A549 (cell line): ENCODE measurements around the gene MAP3K1. TPM values are rescaled to one million over a fixed set of nuclear protein-coding genes. Genes with fewer than 3 reads are reported as not detected.

Experiments used
- ATAC-seq, 2 experiments: fragments of 200-7000 bp in 1 of 2; fragments of >200 bp in 1 of 2; cut with Nextera tagmentation in 1 of 2; cut with Tn5 transposase in 1 of 2; 3 replicates each; pipeline versions ENCODE4 v1.8.0 to v1.9.1; 2018 to 2020; ENCODE audit warnings: mild to moderate bottlenecking in 1 of 2, moderate library complexity in 1 of 2
- CTCF ChIA-PET: fragments of 300-600 bp; sonication (Branson Sonifier 250); formaldehyde crosslinking; extraction: SDS; loops from one replicate; lab custom pipeline; 2021; ENCODE audit warnings: antibody characterized with exemption, inconsistent platforms; lab: Yijun Ruan, JAX
- POLR2A ChIA-PET: fragments of 350-600 bp; formaldehyde crosslinking; extraction: SDS; loops from one replicate; lab custom pipeline; 2021; ENCODE audit warnings: antibody characterized with exemption, inconsistent platforms; lab: Yijun Ruan, JAX
- DNase-seq, 2 experiments: peaks; one replicate each; pipeline versions ENCODE4 v3.0.0 to v3.0.0-alpha.2; 2011 to 2016; ENCODE audit warnings: low read depth in 1 of 2, low spot score in 1 of 2
- FAIRE-seq: peaks from 2 replicates; lab custom pipeline; 2011; peaks lifted over from hg19 to GRCh38; lab: Jason Lieb, UNC
- H3K27ac ChIP-seq, 2 experiments: fragments of >200 bp; sonication (Bioruptor Twin); formaldehyde crosslinking; 3 replicates each; pipeline ENCODE4 v1.5.1; 2016 to 2017
- H3K4me1 ChIP-seq: fragments of >200 bp; sonication (Bioruptor Twin); formaldehyde crosslinking; 3 replicates; pipeline ENCODE4 v1.6.1; 2016
- H3K4me2 ChIP-seq: fragments of >200 bp; sonication (Bioruptor Twin); formaldehyde crosslinking; 3 replicates; pipeline ENCODE4 v1.6.1; 2016
- H3K4me3 ChIP-seq: fragments of >200 bp; sonication (Bioruptor Twin); formaldehyde crosslinking; 3 replicates; pipeline ENCODE4 v1.5.1; 2016
- H3K9me3 ChIP-seq: fragments of >200 bp; sonication (Bioruptor Twin); formaldehyde crosslinking; 3 replicates; pipeline ENCODE4 v1.6.1; 2016
- ATOH8 ChIP-seq: fragments of 250-450 bp; sonication (Bioruptor Pico); IDR thresholded peaks from 2 replicates; pipeline ENCODE4 v1.5.0; 2020; ENCODE audit warnings: low read depth, mild to moderate bottlenecking, moderate library complexity
- CBX2 ChIP-seq: fragments of 200-600 bp; sonication (generic); IDR thresholded peaks from 2 replicates; pipeline ENCODE4 v1.6.1; 2016; ENCODE audit warnings: low read depth, mild to moderate bottlenecking, borderline replicate concordance
- CEBPB ChIP-seq, 2 experiments: fragments of >200 bp in 1 of 2; sonication (Bioruptor Twin) in 1 of 2; formaldehyde crosslinking in 1 of 2; IDR thresholded peaks; 2 replicates each; pipeline ENCODE4 v1.6.1; 2012 to 2016
- CHD4 ChIP-seq: fragments of 200-600 bp; sonication (generic); IDR thresholded peaks from 2 replicates; pipeline ENCODE4 v1.6.1; 2016; ENCODE audit warnings: antibody characterized with exemption, mild to moderate bottlenecking, borderline replicate concordance
- ESRRA ChIP-seq: fragments of 150-350 bp; IDR thresholded peaks from 2 replicates; pipeline ENCODE4 v1.6.1; 2014; ENCODE audit warnings: mild to moderate bottlenecking, low read length, borderline replicate concordance
- FOSL2 ChIP-seq, 2 experiments: fragments of 450-650 bp in 1 of 2; fragments of >200 bp in 1 of 2; sonication (Bioruptor Twin) in 1 of 2; formaldehyde crosslinking; IDR thresholded peaks; 2 replicates each; pipeline versions ENCODE4 v1.5.0 to v1.6.1; 2016 to 2020; ENCODE audit warnings: mild to moderate bottlenecking in 1 of 2, moderate library complexity in 1 of 2
- HMGXB4 ChIP-seq: fragments of 250-450 bp; sonication (Bioruptor Pico); IDR thresholded peaks from 2 replicates; pipeline ENCODE4 v1.5.0; 2021; ENCODE audit warnings: mild to moderate bottlenecking, moderate library complexity, borderline replicate concordance
- HOXA7 ChIP-seq: fragments of 250-450 bp; sonication (Bioruptor Pico); IDR thresholded peaks from 2 replicates; pipeline ENCODE4 v1.5.0; 2020; ENCODE audit warnings: mild to moderate bottlenecking, moderate library complexity
- JUN ChIP-seq, 2 experiments: fragments of >200 bp; sonication (Bioruptor Twin); formaldehyde crosslinking; IDR thresholded peaks; 2 replicates in 1 of 2; 3 replicates in 1 of 2; pipeline ENCODE4 v1.6.1; 2016 to 2017
- JUNB ChIP-seq: fragments of >200 bp; sonication (Bioruptor Twin); formaldehyde crosslinking; IDR thresholded peaks from 2 replicates; pipeline ENCODE4 v1.6.1; 2016
- MAFK ChIP-seq: fragments of 450-650 bp; IDR thresholded peaks from 2 replicates; pipeline ENCODE4 v1.6.1; 2014; ENCODE audit not compliant: partially characterized antibody
- MAX ChIP-seq: IDR thresholded peaks from 2 replicates; pipeline ENCODE4 v1.6.1; 2012
- MAZ ChIP-seq: fragments of 150-350 bp; IDR thresholded peaks from 2 replicates; pipeline ENCODE4 v1.6.1; 2014; ENCODE audit warnings: antibody characterized with exemption, low read depth, low read length, borderline replicate concordance
- NFE2L2 ChIP-seq: fragments of 150-350 bp; conservative IDR thresholded peaks from 2 replicates; pipeline ENCODE4 v1.6.1; 2014; ENCODE audit warnings: low read length
- NPAS2 ChIP-seq: fragments of 250-450 bp; sonication (Bioruptor Pico); IDR thresholded peaks from 2 replicates; pipeline ENCODE4 v1.8.0; 2022; ENCODE audit warnings: mild to moderate bottlenecking, moderate library complexity, borderline replicate concordance
- NR3C1 ChIP-seq: fragments of >200 bp; sonication (Bioruptor Twin); formaldehyde crosslinking; IDR thresholded peaks from 3 replicates; pipeline ENCODE4 v1.6.1; 2017
- PHF8 ChIP-seq: fragments of 200-600 bp; sonication (generic); IDR thresholded peaks from 2 replicates; pipeline ENCODE4 v1.6.1; 2016; ENCODE audit warnings: low read depth, mild to moderate bottlenecking, antibody characterized with exemption, moderate library complexity, borderline replicate concordance
- POLR2A ChIP-seq: IDR thresholded peaks from 2 replicates; pipeline ENCODE4 v1.6.1; 2012; ENCODE audit warnings: mild to moderate bottlenecking, low read length
- POLR2AphosphoS2 ChIP-seq: conservative IDR thresholded peaks from 2 replicates; pipeline ENCODE4 v1.6.1; 2012; ENCODE audit warnings: low read length, improper control_type of control experiment, inconsistent platforms
- RAD21 ChIP-seq, 2 experiments: fragments of >200 bp in 1 of 2; sonication (Bioruptor Twin) in 1 of 2; formaldehyde crosslinking in 1 of 2; IDR thresholded peaks in 1 of 2; conservative IDR thresholded peaks in 1 of 2; 2 replicates in 1 of 2; 3 replicates in 1 of 2; pipeline ENCODE4 v1.6.1; 2012 to 2018; ENCODE audit warnings: inconsistent platforms in 1 of 2
- RARB ChIP-seq: fragments of 250-450 bp; sonication (Bioruptor Pico); IDR thresholded peaks from 2 replicates; pipeline ENCODE4 v1.8.0; 2021; ENCODE audit warnings: mild to moderate bottlenecking, moderate library complexity
- SREBF2 ChIP-seq: fragments of 450-650 bp; IDR thresholded peaks from 2 replicates; pipeline ENCODE4 v1.6.1; 2014; ENCODE audit warnings: mild to moderate bottlenecking, moderate library complexity
- TFCP2L1 ChIP-seq: fragments of 250-450 bp; sonication (Bioruptor Pico); IDR thresholded peaks from 2 replicates; pipeline ENCODE4 v1.5.0; 2021; ENCODE audit warnings: mild to moderate bottlenecking
- ZFP36 ChIP-seq: fragments of 450-650 bp; IDR thresholded peaks from 2 replicates; pipeline ENCODE4 v1.6.1; 2014; ENCODE audit warnings: borderline replicate concordance; ENCODE audit not compliant: partially characterized antibody
- ZNF302 ChIP-seq: fragments of 250-450 bp; sonication (Bioruptor Pico); IDR thresholded peaks from 2 replicates; pipeline ENCODE4 v1.9.0; 2021; ENCODE audit warnings: inconsistent platforms, mild to moderate bottlenecking, moderate library complexity
- WGBS: methylation state at CpG from one replicate; pipeline ENCODE4 v1.1.6; 2017; ENCODE audit errors: missing lambda C conversion rate; 5-methylcytosine and 5-hydroxymethylcytosine counted together
- polyA plus RNA-seq, 4 experiments: library from polyadenylated mRNA; depleted of rRNA in 3 of 4; stranded (reverse); fragments of >200 nt; fragmentation: RNase III in 1 of 4; extraction: RNeasy Plus Mini Kit Qiagen cat#74134 plus additional on column Dnase treatment in 1 of 4; gene quantifications; 2 replicates in 3 of 4; 3 replicates in 1 of 4; pipeline ENCODE4 v1.2.3, GENCODE V29; 2011 to 2017
- TF ChIP-seq, protein P1 (sequence below): IDR thresholded peaks from 2 replicates; pipeline ENCODE4 v1.6.1; 2012
- TF ChIP-seq, protein P2 (sequence below): fragments of 450-650 bp; IDR thresholded peaks from 2 replicates; pipeline ENCODE4 v1.6.1; 2014; ENCODE audit warnings: antibody characterized with exemption

The MAP3K1 gene
- polyA plus RNA-seq, 2 of the 4 experiments (the other 2 are of a cell fraction) = 1.9 to 5.1 TPM

GRCh38 chr5:56845277-56845676 is 29.9 kb downstream of the MAP3K1 start:
- 80% methylated on average over 2 of the region's 2 CpGs for WGBS
- CTCF ChIA-PET = interaction anchor here (14.0 kb wide), 1 partner anchor 577 kb away, joined by 340 read pairs; no protein-coding TSS in a partner anchor
- TF ChIP-seq NR3C1 (no peak), MAFK (no peak), ZFP36 (no peak), HMGXB4 (CRISPR knock-in tag) (no peak), ATOH8 (no peak), ZNF302 (CRISPR knock-in tag) (no peak), POLR2A (no peak), MAX (no peak), JUN (IDR thresholded peaks at IDR 0.05) (no peak), HOXA7 (no peak), ESRRA (no peak), CEBPB (IDR thresholded peaks at IDR 0.05) (no peak)
- TF ChIP-seq, protein P1, sequence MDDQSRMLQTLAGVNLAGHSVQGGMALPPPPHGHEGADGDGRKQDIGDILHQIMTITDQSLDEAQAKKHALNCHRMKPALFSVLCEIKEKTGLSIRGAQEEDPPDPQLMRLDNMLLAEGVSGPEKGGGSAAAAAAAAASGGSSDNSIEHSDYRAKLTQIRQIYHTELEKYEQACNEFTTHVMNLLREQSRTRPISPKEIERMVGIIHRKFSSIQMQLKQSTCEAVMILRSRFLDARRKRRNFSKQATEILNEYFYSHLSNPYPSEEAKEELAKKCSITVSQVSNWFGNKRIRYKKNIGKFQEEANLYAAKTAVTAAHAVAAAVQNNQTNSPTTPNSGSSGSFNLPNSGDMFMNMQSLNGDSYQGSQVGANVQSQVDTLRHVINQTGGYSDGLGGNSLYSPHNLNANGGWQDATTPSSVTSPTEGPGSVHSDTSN = no peak
- DNase-seq = no peak
- Histone ChIP-seq H3K27ac (no peak overlapping the region), H3K4me1 (no peaks in the 10 kb centered on the region), H3K4me3 (no peak overlapping the region), H3K4me2 (no peak overlapping the region), H3K9me3 (no peaks in the 10 kb centered on the region)
- ATAC-seq = no peak
- FAIRE-seq = peak; percentile 61
- POLR2A ChIA-PET = no interaction called here

- ChIA-PET CTCF (no interaction called here), POLR2A (no interaction called here)
- no peak overlapping the region for H3K4me3 ChIP-seq
- WGBS = 45% methylated on average over 3 of the region's 3 CpGs
- ATAC-seq = no peak
- no peaks in the 10 kb centered on the region for H3K9me3 ChIP-seq
- DNase-seq = no peak
- H3K4me2 ChIP-seq = no peak overlapping the region
- no peak overlapping the region for H3K27ac ChIP-seq
- FAIRE-seq = no peak
- H3K4me1 ChIP-seq = peaks cover 5% of the 10 kb centered on the region; the same call in 2 of the 3 replicates
- TF ChIP-seq NPAS2 (CRISPR knock-in tag) (no peak), MAFK (peak; percentile 96)
- TF ChIP-seq, all 56 proteins: peak for 1
Observed at GRCh38 chr5:56845904-56846480, 30.6 kb downstream of the MAP3K1 start.

DNA sequence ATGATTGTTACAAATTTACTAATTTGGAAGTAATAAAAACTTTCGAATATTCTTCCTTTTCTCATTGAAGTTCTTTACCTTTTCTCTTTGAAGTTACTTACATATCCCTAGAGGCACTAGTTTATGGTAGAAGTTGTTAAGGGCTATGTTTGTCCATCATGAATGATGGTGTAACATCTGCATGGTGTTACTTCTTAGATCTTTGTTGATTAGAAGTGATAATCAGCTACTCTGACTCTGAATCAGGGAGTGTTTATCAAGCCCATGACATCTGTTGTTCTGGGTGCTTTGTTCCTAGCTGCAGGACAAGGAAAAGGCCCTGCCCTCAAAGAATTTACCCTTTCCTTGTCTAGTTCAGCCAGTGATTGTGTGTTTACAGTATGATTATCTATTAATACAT is 32.9 kb downstream of the MAP3K1 start:
- Histone ChIP-seq H3K4me1 (peaks cover 10% of the 10 kb centered on the region; the same call in 2 of the 3 replicates), H3K4me2 (no peak overlapping the region), H3K9me3 (no peaks in the 10 kb centered on the region), H3K4me3 (no peak overlapping the region), H3K27ac (no peak overlapping the region)
- WGBS = 74% methylated on average over 1 of the region's 1 CpG
- FAIRE-seq = no peak
- ChIA-PET CTCF (interaction anchor here (1.0 to 1.5 kb wide), 2 partner anchors 10 to 578 kb away, joined by 3 to 4 read pairs; no protein-coding TSS in a partner anchor), POLR2A (no interaction called here)
- ATAC-seq = no peak
- DNase-seq = no peak
- no peak for TF ChIP-seq ESRRA
- TF ChIP-seq PHF8 = no peak
- no peak for TF ChIP-seq MAZ
- TF ChIP-seq JUNB = no peak
- TF ChIP-seq ATOH8 = no peak
- TF ChIP-seq FOSL2 (IDR thresholded peaks at IDR 0.05) = no peak
- TF ChIP-seq FOSL2 (CRISPR knock-in tag; IDR thresholded peaks at IDR 0.05) = no peak
- no peak for TF ChIP-seq RAD21 (conservative IDR thresholded peaks at IDR 0.05 in 1 of 2, IDR thresholded peaks at IDR 0.05 in 1 of 2)
- no peak for TF ChIP-seq SREBF2
- no peak for TF ChIP-seq RARB
- no peak for TF ChIP-seq CEBPB (IDR thresholded peaks at IDR 0.05)
- TF ChIP-seq NR3C1 = no peak
- TF ChIP-seq NFE2L2 = no peak
- no peak for TF ChIP-seq CBX2
- no peak for TF ChIP-seq TFCP2L1 (CRISPR knock-in tag)
- no peak for TF ChIP-seq HOXA7
- TF ChIP-seq POLR2AphosphoS2 = no peak
- TF ChIP-seq CHD4 = no peak
- TF ChIP-seq, protein P2, sequence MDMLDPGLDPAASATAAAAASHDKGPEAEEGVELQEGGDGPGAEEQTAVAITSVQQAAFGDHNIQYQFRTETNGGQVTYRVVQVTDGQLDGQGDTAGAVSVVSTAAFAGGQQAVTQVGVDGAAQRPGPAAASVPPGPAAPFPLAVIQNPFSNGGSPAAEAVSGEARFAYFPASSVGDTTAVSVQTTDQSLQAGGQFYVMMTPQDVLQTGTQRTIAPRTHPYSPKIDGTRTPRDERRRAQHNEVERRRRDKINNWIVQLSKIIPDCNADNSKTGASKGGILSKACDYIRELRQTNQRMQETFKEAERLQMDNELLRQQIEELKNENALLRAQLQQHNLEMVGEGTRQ = no peak
